HepG2 (cell line): ENCODE measurements around the gene ACAP1. TPM values are rescaled to one million over a fixed set of nuclear protein-coding genes. Genes with fewer than 3 reads are reported as not detected.

ENCODE experiments used
- CBX5 ChIP-seq: sonication (generic); formaldehyde crosslinking; IDR thresholded peaks from 2 replicates; pipeline ENCODE4 v1.4.0; 2020; ENCODE audit warnings: missing genetic modification reagents, borderline replicate concordance
- DPF2 ChIP-seq: sonication (generic); formaldehyde crosslinking; IDR thresholded peaks from 2 replicates; pipeline ENCODE4 v1.4.0; 2020; ENCODE audit warnings: mild to moderate bottlenecking, low read depth, missing genetic modification reagents, borderline replicate concordance
- FLYWCH1 ChIP-seq: sonication (generic); formaldehyde crosslinking; IDR thresholded peaks from 2 replicates; pipeline ENCODE4 v1.8.1; 2023; ENCODE audit warnings: mild to moderate bottlenecking, missing genetic modification reagents
- FOSL2 ChIP-seq: sonication (generic); formaldehyde crosslinking; IDR thresholded peaks from 2 replicates; pipeline ENCODE4 v1.4.0; 2020; ENCODE audit warnings: missing genetic modification reagents
- IKZF4 ChIP-seq: sonication (generic); formaldehyde crosslinking; IDR thresholded peaks from 2 replicates; pipeline ENCODE4 v1.5.1; 2020; ENCODE audit warnings: borderline replicate concordance, mild to moderate bottlenecking, low read depth, missing genetic modification reagents; ENCODE audit errors: not compliant biosample characterization
- KLF6 ChIP-seq: IDR thresholded peaks from 2 replicates; pipeline ENCODE4 v1.8.0; 2016; ENCODE audit warnings: missing biosample characterization, missing genetic modification reagents
- MXD4 ChIP-seq: IDR thresholded peaks from 2 replicates; pipeline ENCODE4 v1.6.1; 2016; ENCODE audit warnings: mild to moderate bottlenecking, missing biosample characterization, missing genetic modification reagents
- NFYC ChIP-seq: IDR thresholded peaks from 2 replicates; pipeline ENCODE4 v1.6.1; 2016; ENCODE audit warnings: missing genetic modification reagents, missing compliant biosample characterization
- RCOR2 ChIP-seq: IDR thresholded peaks from 2 replicates; pipeline ENCODE4 v1.6.1; 2016; ENCODE audit warnings: missing biosample characterization, missing genetic modification reagents
- SP1 ChIP-seq, 2 experiments: fragments of 450-650 bp in 1 of 2; sonication (generic) in 1 of 2; formaldehyde crosslinking in 1 of 2; IDR thresholded peaks; 2 replicates each; pipeline versions ENCODE4 v1.4.0 to v1.6.1; 2016 to 2020; ENCODE audit warnings: missing genetic modification reagents in 1 of 2
- TEAD3 ChIP-seq: optimal IDR thresholded peaks from 2 replicates; pipeline ENCODE3; 2016; ENCODE audit warnings: borderline replicate concordance
- ZNF282 ChIP-seq: fragments of 450-650 bp; IDR thresholded peaks from 2 replicates; pipeline ENCODE4 v1.6.1; 2018; ENCODE audit not compliant: partially characterized antibody
- ZNF546 ChIP-seq: sonication (generic); formaldehyde crosslinking; conservative IDR thresholded peaks from 2 replicates; pipeline ENCODE4 v1.8.1; 2023; ENCODE audit warnings: mild to moderate bottlenecking, missing genetic modification reagents
- ZNF598 ChIP-seq: sonication (generic); formaldehyde crosslinking; IDR thresholded peaks from 2 replicates; pipeline ENCODE4 v1.5.1; 2020; ENCODE audit warnings: mild to moderate bottlenecking, missing genetic modification reagents, borderline replicate concordance
- polyA plus RNA-seq, 8 experiments: library from polyadenylated mRNA; depleted of rRNA in 3 of 8; stranded (reverse) in 7 of 8; unstranded in 1 of 8; fragments of >200 nt; fragmentation: Illumina TruSeq in 4 of 8; extraction: Trizol in 4 of 8; gene quantifications; 2 replicates each; pipeline versions ENCODE4 v1.2.1 to v1.2.3, GENCODE V29; 2011 to 2016; ENCODE audit warnings: low read depth in 4 of 8, missing spikeins in 1 of 8, mixed read lengths in 1 of 8; ENCODE audit not compliant: insufficient read depth in 1 of 8
- total RNA-seq, 5 experiments: library from RNA; depleted of rRNA; stranded (reverse); fragments of >200 nt; fragmentation: Illumina TruSeq; extraction: Trizol; gene quantifications; 2 replicates each; pipeline ENCODE4 v1.2.3, GENCODE V29; 2016; ENCODE audit warnings: low read depth in 1 of 5
- TF ChIP-seq, protein P1 (sequence below): sonication (generic); formaldehyde crosslinking; IDR thresholded peaks from 2 replicates; pipeline ENCODE4 v1.4.0; 2020; ENCODE audit warnings: mild to moderate bottlenecking, missing genetic modification reagents
- TF ChIP-seq, protein P2 (sequence below): sonication (generic); formaldehyde crosslinking; IDR thresholded peaks from 2 replicates; pipeline ENCODE4 v1.4.0; 2020; ENCODE audit warnings: missing genetic modification reagents, borderline replicate concordance
- TF ChIP-seq, protein P3 (sequence below): sonication (generic); formaldehyde crosslinking; IDR thresholded peaks from 2 replicates; pipeline ENCODE4 v1.4.0; 2020; ENCODE audit warnings: missing genetic modification reagents

The ACAP1 gene
- total and polyA plus RNA-seq, 2 of the 13 experiments (the other 11 are each of a cell fraction or from before 2014, with no cell fraction given): 1.3 to 2.5 TPM

- TF ChIP-seq TEAD3: peak; percentile 86
- TF ChIP-seq, protein P1, sequence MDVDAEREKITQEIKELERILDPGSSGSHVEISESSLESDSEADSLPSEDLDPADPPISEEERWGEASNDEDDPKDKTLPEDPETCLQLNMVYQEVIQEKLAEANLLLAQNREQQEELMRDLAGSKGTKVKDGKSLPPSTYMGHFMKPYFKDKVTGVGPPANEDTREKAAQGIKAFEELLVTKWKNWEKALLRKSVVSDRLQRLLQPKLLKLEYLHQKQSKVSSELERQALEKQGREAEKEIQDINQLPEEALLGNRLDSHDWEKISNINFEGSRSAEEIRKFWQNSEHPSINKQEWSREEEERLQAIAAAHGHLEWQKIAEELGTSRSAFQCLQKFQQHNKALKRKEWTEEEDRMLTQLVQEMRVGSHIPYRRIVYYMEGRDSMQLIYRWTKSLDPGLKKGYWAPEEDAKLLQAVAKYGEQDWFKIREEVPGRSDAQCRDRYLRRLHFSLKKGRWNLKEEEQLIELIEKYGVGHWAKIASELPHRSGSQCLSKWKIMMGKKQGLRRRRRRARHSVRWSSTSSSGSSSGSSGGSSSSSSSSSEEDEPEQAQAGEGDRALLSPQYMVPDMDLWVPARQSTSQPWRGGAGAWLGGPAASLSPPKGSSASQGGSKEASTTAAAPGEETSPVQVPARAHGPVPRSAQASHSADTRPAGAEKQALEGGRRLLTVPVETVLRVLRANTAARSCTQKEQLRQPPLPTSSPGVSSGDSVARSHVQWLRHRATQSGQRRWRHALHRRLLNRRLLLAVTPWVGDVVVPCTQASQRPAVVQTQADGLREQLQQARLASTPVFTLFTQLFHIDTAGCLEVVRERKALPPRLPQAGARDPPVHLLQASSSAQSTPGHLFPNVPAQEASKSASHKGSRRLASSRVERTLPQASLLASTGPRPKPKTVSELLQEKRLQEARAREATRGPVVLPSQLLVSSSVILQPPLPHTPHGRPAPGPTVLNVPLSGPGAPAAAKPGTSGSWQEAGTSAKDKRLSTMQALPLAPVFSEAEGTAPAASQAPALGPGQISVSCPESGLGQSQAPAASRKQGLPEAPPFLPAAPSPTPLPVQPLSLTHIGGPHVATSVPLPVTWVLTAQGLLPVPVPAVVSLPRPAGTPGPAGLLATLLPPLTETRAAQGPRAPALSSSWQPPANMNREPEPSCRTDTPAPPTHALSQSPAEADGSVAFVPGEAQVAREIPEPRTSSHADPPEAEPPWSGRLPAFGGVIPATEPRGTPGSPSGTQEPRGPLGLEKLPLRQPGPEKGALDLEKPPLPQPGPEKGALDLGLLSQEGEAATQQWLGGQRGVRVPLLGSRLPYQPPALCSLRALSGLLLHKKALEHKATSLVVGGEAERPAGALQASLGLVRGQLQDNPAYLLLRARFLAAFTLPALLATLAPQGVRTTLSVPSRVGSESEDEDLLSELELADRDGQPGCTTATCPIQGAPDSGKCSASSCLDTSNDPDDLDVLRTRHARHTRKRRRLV (CRISPR knock-in tag): no peak
- peak; percentile 47 for TF ChIP-seq IKZF4 (CRISPR knock-in tag)
- peak; percentile 34; the same call in 1 of the 2 replicates for TF ChIP-seq FOSL2 (CRISPR knock-in tag)
- no peak for TF ChIP-seq ZNF598 (CRISPR knock-in tag)
- TF ChIP-seq FLYWCH1: no peak
- TF ChIP-seq, protein P2, sequence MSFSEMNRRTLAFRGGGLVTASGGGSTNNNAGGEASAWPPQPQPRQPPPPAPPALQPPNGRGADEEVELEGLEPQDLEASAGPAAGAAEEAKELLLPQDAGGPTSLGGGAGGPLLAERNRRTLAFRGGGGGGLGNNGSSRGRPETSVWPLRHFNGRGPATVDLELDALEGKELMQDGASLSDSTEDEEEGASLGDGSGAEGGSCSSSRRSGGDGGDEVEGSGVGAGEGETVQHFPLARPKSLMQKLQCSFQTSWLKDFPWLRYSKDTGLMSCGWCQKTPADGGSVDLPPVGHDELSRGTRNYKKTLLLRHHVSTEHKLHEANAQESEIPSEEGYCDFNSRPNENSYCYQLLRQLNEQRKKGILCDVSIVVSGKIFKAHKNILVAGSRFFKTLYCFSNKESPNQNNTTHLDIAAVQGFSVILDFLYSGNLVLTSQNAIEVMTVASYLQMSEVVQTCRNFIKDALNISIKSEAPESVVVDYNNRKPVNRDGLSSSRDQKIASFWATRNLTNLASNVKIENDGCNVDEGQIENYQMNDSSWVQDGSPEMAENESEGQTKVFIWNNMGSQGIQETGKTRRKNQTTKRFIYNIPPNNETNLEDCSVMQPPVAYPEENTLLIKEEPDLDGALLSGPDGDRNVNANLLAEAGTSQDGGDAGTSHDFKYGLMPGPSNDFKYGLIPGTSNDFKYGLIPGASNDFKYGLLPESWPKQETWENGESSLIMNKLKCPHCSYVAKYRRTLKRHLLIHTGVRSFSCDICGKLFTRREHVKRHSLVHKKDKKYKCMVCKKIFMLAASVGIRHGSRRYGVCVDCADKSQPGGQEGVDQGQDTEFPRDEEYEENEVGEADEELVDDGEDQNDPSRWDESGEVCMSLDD (CRISPR knock-in tag): peak; percentile 51; the same call in 1 of the 2 replicates
- no peak for TF ChIP-seq RCOR2
- no peak for TF ChIP-seq ZNF546 (CRISPR knock-in tag)
- peak; percentile 73; the same call in 1 of the 2 replicates for TF ChIP-seq CBX5 (CRISPR knock-in tag)
- TF ChIP-seq DPF2: no peak
- no peak for TF ChIP-seq ZNF282
- peak; percentile 53; the same call in 1 of the 2 replicates for TF ChIP-seq NFYC (CRISPR knock-in tag)
- 0 out of 2 replicates have a peak, but pooled peaks have one; percentile 39 for TF ChIP-seq KLF6 (CRISPR knock-in tag)
- peak; percentile 85 for TF ChIP-seq MXD4
- TF ChIP-seq, protein P3, sequence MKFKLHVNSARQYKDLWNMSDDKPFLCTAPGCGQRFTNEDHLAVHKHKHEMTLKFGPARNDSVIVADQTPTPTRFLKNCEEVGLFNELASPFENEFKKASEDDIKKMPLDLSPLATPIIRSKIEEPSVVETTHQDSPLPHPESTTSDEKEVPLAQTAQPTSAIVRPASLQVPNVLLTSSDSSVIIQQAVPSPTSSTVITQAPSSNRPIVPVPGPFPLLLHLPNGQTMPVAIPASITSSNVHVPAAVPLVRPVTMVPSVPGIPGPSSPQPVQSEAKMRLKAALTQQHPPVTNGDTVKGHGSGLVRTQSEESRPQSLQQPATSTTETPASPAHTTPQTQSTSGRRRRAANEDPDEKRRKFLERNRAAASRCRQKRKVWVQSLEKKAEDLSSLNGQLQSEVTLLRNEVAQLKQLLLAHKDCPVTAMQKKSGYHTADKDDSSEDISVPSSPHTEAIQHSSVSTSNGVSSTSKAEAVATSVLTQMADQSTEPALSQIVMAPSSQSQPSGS (CRISPR knock-in tag): 0 out of 2 replicates have a peak, but pooled peaks have one; percentile 33
- no peak for TF ChIP-seq SP1 (IDR thresholded peaks at IDR 0.05)
- TF ChIP-seq SP1 (CRISPR knock-in tag; IDR thresholded peaks at IDR 0.05): peak; percentile 89
Observed at GRCh38 chr17:7329374-7329996, 6.8 kb upstream of the ACAP1 start (continued).
